ENCODE data around the gene DLG2.

The DLG2 gene

DNA sequence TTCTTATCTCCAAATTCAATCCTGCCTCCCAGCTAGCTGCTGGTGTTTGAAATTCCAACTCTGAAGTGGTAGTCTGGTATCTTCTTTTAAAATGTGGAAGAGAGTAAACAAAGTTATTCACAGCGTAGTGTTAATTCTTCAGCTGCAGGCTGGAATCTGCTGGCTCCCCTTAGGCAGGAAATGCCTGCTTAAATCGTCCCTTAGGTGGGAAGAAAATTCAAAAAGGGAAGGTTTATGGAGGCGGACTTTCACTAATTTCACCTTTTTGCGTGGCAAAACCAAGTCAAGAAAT, 1901.9 kb downstream of the DLG2 start:
- no peak for DNase-seq

DNA sequence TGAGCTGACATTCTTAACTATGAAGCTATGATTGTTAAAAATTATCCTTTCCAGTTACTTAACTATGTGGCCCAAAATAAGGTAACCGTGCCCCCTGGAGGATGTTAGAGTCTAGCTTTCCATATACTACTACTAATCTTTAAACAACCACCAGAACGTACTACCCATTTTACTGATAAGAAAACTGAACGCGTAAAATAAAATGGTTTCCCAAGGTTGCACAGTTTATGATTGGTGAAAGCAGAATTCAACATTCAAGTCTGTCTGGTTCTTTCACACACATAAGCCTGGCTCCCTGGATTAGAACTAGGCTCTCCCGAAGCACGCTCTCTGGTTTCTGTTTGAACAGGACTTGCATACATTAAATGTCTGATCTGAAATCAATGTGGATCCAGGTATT, 1903.1 kb downstream of the DLG2 start:
- DNase-seq, result peak; percentile 8

DNA sequence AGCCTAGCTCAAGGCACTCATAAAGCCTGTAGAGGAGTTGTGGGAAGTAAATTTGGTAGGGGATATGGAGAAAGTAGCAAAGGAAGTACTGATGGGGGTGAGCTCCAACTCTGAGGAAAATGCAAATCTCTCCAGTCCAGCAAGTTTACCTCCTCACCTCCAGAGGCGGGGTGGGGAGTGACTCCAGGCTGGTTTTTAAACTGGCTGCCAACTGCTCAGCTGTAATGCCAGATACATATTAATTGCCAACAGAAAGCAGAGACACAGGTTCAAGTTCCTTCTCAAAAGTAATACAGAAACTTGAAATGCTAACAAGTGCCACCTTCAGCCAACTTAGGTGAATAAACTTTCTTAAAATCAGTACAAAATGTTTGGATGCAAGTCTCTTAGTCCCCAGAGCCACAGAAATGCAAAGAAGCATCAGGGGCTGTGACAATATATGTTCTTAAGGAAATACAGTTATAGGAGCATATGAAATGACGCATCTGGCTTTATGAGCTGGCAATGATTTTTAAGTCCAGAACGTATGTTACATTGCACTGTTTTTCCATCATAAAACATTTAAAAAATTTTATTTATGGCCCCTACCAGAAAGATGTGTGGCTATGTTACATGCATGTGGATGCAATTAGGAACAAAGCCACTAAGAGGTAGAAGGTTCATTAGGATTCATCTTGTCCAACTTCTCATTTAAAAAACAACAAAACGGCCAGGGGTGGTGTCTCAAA, 1904.6 kb downstream of the DLG2 start:
- DNase-seq, result no peak

- DNase-seq, result no peak
These were observed 1905.9 kb downstream of the DLG2 start for GRCh38 chr11:83721263-83721662.

DNA sequence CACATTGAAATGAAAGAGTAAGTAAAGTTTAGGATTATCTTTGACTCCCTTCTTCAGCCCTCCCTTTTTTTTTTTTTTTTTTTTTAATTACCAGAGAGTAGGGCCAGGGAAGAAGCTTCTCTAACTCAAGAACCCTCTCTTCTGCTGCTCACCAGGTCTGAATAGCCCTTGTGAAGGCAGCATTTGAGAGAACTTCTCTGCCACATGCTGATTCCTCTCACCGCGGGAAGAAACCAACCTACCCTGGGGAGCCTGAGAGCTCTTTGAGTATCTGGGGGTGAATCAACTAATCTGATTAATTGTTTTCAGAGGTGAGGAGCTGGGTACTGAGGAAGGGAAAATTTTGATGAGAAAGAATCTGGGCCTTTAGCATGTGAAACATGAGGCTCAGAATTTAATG, 1906.5 kb downstream of the DLG2 start:
- no peak for DNase-seq

DNA sequence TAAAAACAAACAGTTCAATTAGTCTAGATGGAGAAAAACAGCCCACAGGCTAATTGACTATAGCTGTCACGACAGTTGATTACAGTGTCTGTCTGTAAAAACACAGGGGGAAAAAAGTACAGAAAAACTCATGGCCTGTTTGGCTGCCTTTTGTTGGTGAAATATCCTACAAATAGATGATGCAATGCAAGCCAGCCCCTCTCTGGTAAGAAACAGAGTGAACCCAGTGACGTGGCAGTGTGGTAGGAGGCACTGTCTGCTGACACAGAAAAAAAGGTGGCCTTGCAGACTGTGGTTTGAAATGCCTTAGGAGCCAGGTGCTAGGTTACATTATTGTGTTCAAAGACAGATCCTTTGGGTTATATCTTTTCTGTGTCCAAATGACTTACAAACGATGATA, 1909.6 kb downstream of the DLG2 start:
- no peak for DNase-seq

- DNase-seq, result no peak
These were observed 1911.1 kb downstream of the DLG2 start for GRCh38 chr11:83715927-83716535.

- no peak for DNase-seq
These were observed 1913.4 kb downstream of the DLG2 start for GRCh38 chr11:83713708-83714107.

GRCh38 chr11:83711106-83711527, 1916.0 kb downstream of the DLG2 start:
- DNase-seq, result no peak

DNA sequence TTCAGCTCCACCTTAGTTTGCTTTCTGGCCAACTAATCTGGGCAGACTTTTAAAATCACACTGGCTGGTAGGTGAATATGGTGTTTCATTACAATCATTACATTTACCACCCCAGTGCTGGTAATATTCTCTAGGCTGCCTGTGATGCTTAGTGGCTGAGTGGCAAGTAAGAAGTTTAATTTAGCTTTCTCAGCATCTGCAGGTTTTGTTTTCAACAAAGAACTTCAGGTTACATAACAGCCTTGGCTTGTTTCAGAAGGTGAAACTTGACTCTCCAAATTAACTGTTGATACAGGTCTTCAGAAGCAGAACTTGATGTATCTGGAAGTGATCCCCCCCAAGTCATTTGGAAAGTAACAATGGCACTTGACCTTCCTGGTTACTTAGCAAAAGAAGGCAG, 1917.7 kb downstream of the DLG2 start:
- no peak for DNase-seq

GRCh38 chr11:83706566-83706965, 1920.6 kb downstream of the DLG2 start:
- DNase-seq, result no peak

- no peak for DNase-seq
These were observed 1924.3 kb downstream of the DLG2 start for GRCh38 chr11:83702796-83703195.

DNA sequence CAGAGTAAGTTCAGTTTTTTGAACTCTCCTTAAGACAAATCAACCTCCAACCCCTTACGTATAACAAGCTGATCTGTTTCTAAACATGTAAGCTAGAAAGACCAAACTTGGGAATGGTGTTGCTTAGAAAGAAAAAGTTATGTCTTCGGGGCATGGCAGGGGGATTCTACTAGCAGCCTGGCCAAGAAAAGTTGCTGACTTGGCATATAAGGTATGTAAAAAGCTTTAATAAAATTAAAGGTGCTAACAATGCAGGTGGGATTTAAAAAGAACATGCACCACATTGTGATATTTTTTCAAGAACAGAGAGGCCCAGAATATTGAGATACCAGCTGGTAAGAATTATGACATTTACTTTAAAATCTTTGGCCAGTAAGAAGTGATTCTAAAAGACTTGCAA, 1929.6 kb downstream of the DLG2 start:
- DNase-seq, result no peak

DNA sequence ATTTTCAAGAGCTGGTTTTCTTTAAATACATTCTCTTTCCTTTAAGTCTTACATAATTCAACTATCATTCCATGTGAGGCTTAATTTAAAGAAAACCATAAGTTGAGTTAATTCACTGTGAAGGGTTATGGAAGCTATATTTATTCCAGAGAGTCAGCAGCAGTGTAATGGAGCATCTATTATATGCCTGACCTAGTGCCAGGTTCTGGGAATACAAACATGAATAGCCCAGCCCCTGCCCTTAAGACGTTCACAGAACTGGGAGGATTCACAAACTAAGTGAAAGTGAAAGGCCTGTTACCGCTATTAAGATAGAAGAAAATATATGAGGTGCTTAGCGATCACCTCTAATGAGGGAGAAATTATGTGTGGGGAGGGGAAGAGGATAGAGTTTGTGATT, 1932.1 kb downstream of the DLG2 start:
- no peak for DNase-seq

- no peak for DNase-seq
These were observed 1932.8 kb downstream of the DLG2 start for GRCh38 chr11:83694191-83694910.

- no peak for DNase-seq
These were observed 1933.7 kb downstream of the DLG2 start for GRCh38 chr11:83693306-83693992.

- DNase-seq, result no peak
These were observed 1934.5 kb downstream of the DLG2 start for GRCh38 chr11:83692675-83693074.

- no peak for DNase-seq
These were observed 1935.6 kb downstream of the DLG2 start for GRCh38 chr11:83691451-83691950.

DNA sequence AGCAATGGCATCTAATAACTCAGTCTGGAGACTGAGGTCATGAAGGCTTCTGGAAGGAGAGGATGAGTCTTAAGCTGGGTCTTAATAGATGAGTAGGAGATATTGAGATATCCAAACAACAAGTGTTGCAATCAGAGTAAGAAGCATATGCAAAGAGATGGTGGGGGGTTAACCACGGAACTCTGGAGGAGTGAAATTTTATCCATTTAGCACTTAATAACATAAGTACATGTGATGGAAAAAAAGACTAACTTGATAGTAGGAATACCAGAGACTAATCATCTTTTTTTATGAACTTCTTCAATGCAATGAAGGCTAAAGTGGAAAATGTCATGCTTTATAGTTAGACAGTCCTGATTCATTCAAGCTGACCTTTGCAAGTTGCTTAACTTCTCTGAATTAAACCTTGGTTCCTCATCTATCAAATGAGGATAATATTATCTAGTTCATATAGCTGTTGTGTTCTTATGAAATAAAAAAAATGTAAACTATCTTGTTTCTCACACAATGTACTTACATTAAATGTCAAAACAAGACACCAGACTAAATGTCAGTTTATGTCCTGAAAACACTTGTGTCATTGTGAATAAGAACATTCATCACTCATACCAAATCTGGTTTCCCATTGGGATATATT, 1937.9 kb downstream of the DLG2 start:
- no peak for DNase-seq

- DNase-seq, result no peak
These were observed 1939.4 kb downstream of the DLG2 start for GRCh38 chr11:83687787-83688186.

DNA sequence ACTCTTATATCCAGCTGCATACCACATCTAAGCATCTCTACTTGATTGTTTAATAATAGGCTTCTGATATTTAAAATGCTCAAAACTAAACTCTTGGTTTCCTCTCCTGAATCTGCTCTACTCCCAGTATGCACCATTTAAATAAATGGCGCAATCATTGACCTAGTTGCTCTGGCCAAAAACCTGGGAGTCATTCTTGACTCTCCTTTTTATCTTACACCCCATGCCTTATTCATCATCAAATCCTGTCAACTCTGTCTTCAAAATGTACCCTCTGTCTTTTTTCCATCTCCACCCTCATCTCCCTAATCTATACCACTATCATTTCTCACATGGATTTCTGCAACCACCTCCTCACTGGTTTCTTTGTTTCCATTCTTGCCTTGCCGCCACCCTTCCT, 1941.4 kb downstream of the DLG2 start:
- no peak for DNase-seq

GRCh38 chr11:83684071-83684470, 1943.1 kb downstream of the DLG2 start:
- no peak for DNase-seq

DNA sequence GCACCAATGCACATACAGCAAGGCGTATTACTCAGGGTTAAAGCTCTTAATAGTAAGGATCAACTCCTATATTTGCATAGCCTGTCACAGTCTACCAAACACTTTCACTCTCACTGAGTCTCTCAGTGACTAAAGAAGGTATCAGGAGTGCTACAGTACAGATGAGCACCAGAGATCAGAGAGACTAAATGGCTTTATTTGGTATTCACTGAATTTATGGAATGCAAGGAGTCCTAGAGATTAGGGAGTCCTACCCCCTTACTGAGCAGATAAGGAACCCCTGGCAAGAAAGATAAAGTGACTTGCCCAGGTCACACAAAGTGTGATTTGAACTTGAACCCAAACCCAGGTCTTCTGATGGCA, 1944.6 kb downstream of the DLG2 start:
- DNase-seq, result no peak
